ENCODE measurements around the gene CYP2A13.
"Not testable (repeated sequence)": the region's sequence is repeated elsewhere in the genome, so short reads cannot be mapped to it uniquely, and the experiment has no call there.

- TF ChIP-seq POLR2A, POLR2AphosphoS5, TAF1 (IDR thresholded peaks at IDR 0.05; ENCODE audit: low read depth, low read length): not testable (repeated sequence)
These were observed 38.5 kb downstream of the CYP2A13 start for GRCh38 chr19:41126765-41127203.

Data from GM12891 (cell line).